GM21360 (cell line): Measurements from ENCODE around the gene GNG4.
"Not testable (repeated sequence)": the region's sequence is repeated elsewhere in the genome, so short reads cannot be mapped to it uniquely, and the experiment has no call there.

Experiments
- ATAC-seq: cut with Tn5 transposase; IDR thresholded peaks from one replicate; pipeline ENCODE4 v1.9.1; 2021; ENCODE audit warnings: mild to moderate bottlenecking, moderate library complexity; ENCODE audit not compliant: unreplicated experiment

GNG4 gene

DNA sequence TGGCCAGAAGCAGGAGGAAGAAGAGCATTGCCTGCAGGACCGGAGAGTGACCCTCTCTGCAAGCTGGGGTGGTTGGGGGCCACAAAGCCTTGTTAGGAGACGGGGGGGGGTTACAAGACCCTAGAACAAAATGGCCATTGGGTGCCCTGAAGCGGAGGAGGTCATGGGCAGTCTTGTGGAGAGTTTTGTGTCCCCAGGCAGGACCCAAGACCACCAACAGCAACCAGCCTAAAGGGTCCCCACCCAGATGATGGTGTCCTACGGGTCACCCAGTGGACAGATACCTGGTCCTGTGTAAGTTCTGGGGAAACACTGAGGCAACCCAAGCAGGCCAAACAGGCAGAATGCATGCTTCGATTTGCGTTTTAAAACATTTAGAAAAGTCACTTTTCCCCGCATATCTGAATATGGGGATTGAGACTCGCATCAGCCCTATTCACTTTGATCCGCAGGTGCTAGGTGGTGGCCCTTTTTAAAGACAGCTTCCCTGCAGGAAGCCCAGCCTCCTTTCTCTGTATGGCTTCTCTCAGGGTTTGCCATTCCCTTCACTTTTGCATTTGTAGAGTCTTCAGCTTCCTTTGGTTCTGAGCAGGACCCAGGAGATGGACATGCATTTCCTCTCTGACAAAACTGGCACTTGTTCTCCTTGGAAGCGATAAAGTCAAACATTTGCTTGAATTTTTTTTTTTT lies 21.1 kb downstream of the GNG4 start:
- no peak for ATAC-seq

DNA sequence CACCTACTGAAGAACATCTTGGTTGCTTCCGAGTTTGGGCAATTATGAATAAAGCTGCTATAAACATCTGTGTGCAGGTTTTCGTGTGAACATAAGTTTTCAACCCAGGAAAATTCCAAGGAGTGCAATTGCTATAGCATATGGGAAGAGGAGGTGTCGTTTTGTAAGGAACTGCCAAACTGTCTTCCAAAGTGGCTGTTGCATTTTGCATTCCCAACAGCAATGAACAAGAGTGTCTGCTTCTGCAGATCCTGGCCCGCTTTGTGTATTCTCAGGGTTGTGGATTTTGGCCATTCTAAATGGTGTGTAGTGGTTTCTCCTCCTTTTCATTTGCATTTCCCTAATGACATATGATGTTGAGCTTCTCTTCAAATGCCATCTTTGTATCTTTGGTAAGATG lies 23.8 kb downstream of the GNG4 start:
- no peak for ATAC-seq

DNA sequence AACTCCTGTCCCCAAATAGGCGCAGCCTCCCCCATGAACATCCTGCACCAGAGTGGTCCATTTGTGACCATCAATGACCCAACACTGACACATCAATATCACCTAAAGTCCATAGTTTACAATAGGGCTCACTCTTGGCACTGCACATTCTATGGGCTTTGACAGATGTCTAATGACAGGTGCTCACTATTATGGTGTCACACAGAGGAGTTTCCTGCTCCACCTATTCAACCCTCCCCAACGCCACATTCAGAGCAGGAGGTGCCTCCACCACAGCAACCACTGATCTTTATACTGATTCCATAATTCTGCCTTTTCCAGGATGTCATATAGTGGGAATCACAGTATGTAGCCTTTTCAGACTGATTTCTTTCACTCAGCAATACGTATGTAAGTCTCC lies 24.2 kb downstream of the GNG4 start:
- no peak for ATAC-seq

DNA sequence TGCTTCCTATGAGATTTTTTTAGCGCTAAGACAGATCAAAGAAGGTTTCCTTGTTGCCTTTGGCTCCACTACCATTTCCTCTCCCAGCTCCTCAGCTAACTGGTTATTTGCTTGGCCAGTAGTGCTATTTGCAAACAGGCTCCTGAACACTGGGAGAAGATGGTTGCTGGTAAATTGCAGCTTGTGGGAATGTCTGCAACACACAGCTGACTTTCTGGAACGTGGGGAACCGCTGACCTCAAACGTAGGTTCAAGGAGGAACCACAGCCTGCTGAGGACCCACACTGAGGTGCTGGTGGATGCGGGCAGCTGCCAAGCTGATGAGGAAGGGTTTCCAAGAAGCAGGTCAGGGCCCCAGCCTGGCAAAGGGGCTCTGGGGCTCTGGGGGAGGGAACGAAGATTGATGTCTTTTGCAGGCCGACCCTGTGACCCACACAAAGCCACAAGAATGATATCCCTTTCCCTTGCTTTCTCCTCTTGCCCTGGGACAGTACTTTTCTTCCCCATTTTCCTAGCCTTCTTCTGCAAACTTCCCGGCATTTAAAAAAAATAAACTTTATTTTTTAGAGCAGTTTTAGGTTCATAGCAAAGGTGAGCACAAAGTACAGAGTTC lies 24.8 kb downstream of the GNG4 start:
- ATAC-seq: no peak

DNA sequence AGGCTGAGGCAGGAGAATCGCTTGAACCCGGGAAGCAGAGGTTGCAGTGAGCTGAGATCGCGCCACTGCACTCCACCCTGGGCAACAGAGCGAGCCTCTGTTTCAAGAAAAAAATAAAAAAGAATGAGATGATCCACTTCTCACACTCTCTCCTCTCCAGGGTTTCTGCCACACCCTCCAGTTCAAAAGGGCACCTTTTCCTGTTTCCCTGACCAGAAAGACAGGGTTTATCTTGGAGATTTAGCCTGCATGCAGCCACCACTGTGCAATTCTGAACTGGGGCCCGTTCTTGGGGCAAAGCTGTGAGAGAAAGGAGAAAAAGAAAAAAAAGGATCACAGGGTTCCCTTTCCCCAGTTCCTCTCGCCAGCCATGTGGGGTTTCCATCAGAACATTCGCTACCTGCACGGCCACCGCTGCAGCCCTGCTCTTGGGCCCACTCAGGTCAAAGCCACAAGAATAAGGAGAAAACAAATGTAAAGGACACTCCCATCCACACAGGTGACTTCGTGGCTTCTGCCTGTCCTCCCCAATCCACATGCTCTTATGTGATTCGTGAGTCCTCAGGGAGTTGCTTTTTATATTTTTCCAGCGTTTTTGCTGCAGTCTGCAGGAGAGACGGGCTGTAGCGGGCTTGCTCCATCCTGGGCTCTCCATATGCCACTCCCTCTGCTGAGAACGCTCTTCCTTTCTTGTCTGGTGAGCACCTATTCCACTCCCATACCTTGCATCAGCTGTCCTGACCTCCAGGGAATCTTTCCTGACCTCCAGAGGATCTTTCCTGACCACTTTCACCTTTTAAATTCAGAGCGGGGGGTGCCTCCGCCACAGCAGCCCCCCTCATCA lies 26.4 kb downstream of the GNG4 start:
- ATAC-seq: no peak

DNA sequence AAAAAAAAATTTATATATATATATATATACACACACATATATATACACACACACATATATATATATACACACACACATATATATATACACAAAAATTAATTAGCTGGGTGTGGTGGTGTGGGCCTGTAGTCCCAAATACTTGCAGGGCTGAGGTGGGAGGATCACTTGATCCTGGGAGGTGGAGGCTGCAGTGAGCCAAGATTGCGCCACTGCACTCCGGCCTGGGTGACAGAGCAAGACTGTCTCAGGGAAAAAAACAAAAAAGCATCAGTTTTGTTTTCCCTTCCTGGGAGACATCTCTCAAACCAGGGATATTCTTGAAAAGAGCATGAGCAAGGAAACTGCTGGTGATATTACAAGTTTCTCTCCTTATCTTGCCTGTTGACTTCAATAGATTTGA lies 30.4 kb downstream of the GNG4 start:
- not testable (repeated sequence) for ATAC-seq

DNA sequence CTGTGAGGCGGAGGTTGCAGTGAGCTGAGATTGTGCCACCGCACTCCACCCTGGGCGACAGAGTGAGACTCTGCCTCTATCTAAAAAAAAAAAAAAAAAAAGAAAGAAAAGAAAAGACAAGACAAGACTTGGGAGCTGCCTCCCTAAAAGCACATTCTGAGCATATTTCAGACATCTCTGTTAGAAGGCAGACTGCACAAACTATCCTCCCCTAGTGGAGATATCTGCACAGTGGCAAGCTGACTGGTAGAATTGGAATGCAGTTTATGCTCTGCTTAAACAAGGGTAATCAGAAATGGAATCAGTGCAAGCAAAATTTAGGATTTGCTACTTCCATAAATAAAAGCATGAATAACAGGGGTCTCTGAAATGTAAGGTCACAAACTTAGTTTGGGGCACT lies 31.8 kb downstream of the GNG4 start:
- ATAC-seq: no peak

DNA sequence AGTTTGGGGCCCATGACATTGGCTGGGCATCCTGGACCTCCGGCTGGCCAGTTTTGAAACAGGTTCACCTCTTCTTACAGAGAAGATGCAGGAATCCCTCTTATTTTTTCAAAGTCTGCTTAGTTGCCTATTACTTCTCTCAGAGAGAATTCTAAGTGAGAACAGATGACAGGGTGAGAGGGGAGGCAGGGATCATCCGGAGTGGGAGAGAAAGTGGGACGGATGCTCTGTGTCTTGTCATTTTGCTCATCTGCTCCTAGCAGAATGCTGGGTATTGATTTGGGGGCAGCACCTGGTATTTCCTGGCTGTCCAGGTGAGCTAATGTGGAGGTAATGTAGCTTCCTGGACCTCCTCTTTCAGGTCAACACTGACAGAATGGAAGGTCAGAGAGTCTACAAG lies 32.4 kb downstream of the GNG4 start:
- no peak for ATAC-seq

DNA sequence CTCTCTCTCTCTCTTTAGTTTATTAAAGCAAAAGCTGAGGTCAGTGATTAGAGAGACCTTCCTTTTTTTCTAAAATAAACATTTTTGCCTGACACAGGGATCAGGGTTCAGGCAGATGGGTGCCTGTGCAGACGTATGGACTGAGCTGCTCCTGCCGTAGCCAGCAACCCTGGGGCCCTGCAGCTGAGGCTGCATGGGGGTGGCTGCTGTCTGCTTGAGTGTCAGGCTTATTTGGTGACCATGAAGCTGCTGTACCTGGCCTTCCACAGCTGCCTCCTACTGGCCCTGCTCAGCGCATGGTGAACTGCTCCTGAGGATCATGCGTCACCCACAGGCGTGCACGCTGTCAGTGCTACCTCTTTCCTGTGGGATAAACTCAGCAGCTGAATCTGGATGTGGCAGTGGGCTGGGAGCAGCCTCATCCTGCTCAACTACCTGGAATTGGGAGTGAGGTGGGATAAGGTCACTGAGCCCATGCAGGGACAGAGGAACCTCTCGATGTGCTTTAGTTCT lies 35.1 kb downstream of the GNG4 start:
- no peak for ATAC-seq

DNA sequence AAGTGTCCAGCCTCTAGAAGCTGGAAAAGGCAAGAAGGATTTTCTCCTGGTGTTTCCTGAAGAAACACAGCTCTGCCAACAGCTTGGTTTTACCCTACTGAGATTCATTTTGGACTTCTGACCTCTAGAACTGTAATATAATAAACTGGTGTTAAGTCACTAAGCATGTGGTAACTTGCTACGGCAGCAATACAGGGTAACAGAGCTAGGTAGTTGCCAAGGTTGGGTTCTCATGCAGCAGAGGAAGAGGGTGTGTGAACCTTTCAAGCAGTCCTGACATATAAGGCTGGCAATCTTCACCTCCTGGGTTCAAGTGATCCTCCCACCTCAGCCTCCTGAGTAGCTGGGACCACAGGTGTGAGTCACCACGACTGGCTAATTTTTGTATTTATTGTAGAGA lies 36.0 kb downstream of the GNG4 start:
- no peak for ATAC-seq

DNA sequence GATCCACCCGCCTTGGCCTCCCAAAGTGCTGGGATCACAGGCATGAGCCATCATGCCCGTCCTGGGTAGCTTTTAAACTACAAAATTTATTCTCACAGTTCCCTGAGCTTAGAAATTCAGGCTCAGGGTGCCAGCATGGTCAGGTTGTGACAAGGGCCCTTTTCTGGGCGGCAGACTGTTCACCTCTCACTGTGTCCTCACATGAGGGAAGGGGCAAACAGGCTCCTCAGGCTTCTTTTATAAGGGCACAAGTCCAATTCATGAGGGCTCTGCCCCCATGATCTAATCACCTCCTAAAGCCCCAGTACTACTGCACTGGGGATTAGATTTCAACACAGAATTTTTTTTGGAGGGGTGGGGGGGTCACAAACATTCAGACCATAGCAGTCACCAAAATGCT lies 36.8 kb downstream of the GNG4 start:
- no peak for ATAC-seq

DNA sequence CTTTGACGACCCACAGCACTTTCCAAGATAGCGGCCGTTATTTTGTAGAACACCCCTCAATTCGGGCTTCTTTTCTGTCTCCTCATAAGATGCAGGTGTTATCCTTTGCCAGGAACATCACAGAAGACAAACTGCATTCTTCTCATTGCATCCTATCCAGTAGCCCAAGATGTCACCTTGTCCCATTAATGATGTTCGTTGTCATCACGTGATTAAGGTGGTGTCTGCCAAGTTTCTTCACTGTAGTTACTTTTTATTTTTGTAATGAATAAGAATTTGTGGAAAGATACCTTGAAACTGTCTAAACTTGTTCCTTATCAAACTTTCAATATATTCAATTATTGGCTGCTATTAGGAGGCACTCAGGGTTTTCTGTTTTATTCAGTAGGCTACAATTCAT lies 39.4 kb downstream of the GNG4 start:
- no peak for ATAC-seq

DNA sequence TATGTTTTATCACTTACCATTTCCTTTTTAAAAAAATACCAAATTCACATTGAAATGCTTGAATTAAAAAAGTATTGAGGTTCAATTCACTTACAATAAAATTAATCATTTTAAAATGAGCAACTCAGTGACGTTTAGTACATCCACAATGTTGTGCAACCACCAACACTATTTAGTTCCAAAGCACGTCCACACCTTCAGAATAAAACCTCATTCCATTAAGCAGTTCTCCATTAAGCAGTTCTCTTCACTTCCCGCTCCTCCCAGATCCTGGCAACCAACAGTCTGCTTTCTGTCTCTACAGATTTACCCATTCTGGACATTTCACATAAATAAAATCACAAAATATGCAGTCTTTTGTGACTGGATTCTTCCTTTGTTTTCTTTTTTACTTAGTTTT lies 41.3 kb downstream of the GNG4 start:
- no peak for ATAC-seq

DNA sequence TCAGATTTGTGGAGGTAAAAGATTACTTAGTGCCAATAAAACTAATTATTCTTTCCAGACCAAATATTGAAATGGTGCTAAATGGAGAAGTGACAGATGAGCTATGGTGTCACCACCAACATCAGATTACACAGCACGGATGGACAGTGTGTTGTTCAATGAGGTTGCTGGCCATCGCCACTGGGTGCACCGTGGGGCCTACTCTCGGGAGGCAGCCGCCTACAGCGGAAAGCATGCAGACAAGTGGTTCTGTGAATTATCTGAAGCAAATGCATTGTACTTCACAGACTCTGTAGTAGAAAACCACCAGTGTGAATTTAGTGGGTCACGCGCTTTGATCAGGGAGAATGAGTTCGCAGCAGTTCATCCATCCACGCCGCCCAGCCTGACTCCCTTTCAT lies 42.3 kb downstream of the GNG4 start:
- no peak for ATAC-seq

DNA sequence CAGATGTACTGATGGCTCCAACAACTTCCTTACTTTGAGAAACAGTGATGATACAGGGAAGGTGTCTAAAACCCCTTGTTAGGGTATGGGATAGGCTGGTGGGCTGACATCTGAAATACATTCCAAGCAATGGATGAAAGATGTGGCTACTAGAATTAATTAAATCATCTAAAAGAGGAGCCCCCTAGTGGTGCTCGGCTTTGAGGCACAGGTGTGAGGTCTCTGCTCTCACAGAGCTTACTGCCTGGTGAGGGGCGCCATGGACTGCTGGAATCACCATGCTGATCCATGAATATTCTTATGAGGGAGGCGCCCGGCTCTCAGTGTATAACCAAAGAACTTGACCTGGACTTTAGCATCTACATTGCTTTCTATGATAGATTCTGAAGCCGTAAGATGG lies 48.5 kb downstream of the GNG4 start:
- no peak for ATAC-seq

DNA sequence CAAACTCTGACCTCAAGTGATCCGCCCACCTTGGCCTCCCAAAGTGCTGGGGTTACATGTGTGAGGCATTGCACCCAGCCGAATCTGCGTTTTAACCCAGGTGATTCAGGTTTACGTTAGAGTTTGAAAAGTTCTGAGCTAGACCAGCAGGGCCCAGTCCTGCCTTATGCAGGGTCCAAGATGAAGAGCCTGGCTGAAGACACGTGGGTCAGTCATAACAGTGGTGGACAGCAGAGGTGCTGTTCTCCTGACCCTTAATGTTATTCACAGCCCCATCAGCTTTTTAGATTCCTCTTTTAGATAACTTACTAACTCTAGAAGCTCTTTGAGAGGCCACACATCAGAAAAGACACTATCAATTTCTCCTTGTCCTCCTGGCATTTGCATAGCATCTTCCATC lies 50.0 kb downstream of the GNG4 start:
- ATAC-seq: no peak

DNA sequence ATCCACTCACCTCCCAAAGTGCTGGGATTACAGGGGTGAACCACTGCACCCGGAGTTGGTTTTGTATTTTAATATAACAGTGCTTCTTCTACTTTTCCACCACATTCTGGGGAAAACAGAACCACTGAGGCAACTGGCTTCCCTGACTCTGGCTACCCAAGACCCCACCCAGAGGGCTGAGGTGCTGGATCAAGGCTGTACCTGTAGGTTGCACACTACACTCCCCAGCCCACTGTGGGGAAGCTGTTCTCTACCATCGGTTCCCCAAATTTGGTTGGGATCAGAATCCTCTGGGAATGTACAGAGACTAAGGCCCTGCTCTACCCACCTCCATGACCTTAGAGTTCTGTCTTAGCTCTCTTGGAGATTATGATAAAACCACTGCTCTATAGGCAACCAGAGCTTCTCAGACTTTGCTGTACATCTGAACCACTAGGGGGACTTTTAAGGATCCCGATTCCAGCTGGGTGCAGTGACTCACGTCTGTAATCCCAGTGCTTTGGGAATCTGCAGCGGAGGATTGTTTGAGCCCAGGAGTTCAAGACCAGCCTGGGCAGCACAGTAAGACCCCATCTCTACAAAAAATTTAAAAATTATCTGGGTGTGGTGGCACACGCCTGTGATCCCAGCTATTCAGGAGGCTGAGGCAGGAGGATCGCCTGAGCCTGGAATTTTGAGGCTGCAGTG lies 51.6 kb downstream of the GNG4 start:
- no peak for ATAC-seq

DNA sequence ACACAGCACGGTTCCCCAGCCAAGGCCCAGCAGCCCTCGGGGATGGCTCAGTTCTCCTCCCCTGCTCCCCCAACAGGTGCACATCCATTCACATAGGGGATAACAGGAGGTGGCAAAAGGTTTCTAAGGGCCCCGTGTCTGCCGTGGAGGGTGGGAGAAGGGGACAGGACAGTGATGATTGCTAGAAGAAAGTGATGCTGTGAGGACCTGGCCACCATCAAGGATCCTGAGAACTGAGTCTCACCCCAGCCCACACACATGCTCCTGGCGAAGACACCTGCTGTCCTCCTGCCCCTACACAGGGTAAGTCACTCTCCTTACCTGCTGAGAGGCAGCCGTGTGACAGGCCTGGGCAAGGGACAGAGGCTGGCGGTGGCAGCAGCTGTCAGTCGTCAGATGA lies 54.5 kb downstream of the GNG4 start:
- ATAC-seq: no peak

DNA sequence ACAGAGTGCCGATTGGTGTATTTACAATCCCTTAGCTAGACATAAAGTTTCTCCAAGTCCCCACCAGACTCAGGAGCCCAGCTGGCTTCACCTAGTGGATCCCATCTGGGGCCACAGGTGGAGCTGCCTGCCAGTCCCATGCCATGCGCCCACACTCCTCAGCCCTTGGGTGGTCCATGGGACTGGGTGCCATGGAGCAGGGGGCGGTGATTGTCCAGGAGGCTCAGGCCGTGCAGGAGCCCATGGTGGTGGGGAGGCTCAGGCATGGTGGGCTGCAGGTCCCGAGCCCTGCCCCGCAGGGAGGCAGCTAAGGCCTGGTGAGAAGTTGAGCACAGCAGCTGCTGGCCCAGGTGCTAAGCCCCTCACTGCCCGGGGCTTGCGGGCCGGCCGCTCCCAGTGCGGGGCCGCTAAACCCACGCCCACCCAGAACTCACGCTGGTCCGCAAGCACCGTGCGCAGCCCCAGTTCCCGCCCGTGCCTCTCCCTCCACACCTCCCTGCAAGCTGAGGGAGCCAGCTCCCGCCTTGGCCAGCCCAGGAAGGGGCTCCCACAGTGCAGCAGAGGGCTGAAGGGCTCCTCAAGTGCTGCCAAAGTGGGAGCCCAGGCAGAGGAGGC lies 55.2 kb downstream of the GNG4 start:
- ATAC-seq: not testable (repeated sequence)

DNA sequence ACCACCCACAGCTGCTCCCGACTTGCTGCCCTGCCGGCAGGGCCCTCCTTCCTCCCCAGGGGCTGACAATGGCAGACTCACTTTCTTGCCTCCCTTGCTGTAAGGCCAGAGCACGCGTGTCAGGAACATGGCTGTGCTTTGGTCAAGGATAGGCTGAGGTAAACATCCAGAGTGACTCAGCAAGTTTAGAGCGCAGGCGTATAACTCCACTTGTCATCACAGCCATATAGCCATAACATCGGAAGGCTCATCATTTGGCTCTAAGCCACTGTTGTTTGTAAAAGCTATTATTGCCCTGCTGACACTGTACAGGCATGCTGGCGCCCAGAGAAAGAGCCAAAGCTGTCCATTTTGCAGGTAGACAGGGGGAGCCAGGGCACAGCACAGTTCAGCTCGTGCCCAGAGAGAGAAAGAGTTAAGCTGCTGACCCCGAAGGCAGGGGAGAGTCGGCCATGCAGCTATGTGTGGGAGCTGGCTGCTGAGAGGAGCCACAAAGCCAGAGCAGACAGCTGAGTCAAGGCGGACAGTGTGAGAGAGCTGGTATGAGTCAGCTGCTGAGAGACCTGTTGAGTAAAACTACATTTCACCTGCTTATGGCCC lies 60.6 kb downstream of the GNG4 start:
- ATAC-seq: no peak

DNA sequence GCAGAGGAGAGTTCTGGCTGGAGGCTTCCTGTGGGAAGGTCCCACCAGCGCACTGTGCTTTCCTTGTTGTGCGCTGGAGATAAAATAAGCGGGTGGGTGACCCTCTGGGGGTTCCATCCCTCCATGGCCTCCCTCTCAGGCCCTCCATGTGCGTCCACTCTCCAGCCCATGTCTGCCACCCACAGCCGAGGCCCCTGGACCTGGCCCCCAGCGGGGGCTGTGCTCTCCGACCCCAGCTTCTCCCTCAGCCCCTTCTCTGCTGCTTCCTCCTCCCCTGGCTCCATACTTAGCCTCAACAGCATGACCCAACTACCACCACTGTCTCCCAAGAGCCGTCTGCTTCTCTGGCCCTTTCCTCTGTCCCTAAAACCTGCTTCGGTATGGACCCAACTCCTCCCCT lies 61.4 kb downstream of the GNG4 start:
- ATAC-seq: no peak
